ENCODE results near the gene SERPINI1. TPM values are rescaled to one million over a fixed set of nuclear protein-coding genes. Genes with fewer than 3 reads are reported as not detected.

The SERPINI1 gene
- total RNA-seq, 2 donors from 2014 or later, result 2.8 to 3.6 TPM

DNA sequence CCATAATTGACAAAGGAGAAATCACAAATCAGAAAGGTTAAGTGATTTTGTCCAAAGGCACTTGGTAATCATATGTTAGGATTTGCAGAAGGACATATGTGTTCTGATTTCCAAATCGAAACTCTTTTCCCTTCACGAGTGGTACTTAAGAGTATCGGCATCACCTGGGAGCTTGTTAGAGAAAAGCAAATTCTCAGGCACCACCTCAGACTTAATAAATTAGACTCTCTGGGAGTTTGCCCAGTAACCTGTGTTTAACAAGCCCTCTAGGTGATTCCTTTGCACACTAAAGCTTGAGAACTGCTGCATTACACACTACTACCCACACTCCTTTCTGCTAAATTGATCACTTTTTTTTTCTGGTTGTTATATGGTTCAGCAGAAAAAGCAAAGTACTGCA is 116.2 kb downstream of the SERPINI1 start:
- no peak overlapping the region for H3K27ac Mint-ChIP-seq
- no peaks in the 10 kb centered on the region for H3K36me3 Mint-ChIP-seq (ENCODE audit: low read depth)
- no peak for DNase-seq
- ATAC-seq, result no peak
- no peak overlapping the region for H3K4me3 Mint-ChIP-seq
- H3K9me3 ChIP-seq (ENCODE audit: control insufficient read depth, low read length, poor library complexity, severe bottlenecking), result no peaks in the 10 kb centered on the region
- H3K27me3 Mint-ChIP-seq, result peaks cover 11% of the 10 kb centered on the region
- H3K4me1 Mint-ChIP-seq, result no peaks in the 10 kb centered on the region

DNA sequence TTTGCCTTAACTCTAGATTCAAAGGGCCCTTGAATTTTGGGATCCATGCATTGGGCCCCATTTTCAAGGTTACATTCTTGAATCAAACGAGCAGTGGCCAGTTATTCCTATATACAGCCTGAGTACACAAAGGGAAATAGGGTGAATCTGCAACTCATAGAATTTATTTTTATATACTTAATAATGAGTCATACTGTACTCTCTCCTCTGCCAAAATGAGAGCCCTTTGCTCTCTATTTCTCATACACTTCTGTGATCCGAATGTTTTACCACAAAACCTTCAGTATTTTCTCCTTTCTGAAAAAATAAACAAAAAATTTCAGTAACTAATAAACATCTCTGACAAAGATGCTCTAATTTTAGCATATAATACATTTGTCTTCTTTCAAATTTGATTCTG is 116.7 kb downstream of the SERPINI1 start:
- ATAC-seq, result no peak
- Mint-ChIP-seq H3K36me3 (ENCODE audit: low read depth) (no peaks in the 10 kb centered on the region), H3K4me3 (no peak overlapping the region), H3K4me1 (no peaks in the 10 kb centered on the region), H3K27ac (no peak overlapping the region), H3K27me3 (peaks cover 11% of the 10 kb centered on the region)
- H3K9me3 ChIP-seq (ENCODE audit: control insufficient read depth, low read length, poor library complexity, severe bottlenecking), result no peaks in the 10 kb centered on the region
- no peak for DNase-seq

DNA sequence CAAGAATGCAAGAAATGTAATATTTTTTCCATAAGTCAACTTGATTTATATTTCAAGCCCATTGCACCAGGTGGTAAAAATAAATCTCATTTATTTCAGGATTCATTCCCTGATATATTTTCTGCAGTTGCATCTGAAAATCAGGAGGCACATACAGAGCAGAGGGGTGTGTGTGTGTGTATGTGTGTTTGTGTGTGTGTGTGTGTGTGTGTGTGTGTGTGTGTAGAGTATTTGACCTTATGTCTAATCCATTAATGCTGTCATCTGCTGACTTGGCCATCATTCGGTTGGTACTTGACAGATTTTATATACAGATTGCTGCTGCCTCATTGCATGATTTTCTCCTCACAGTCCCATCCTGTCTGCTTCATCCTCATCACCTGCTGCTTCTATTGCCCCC is 118.5 kb downstream of the SERPINI1 start:
- ATAC-seq (no peak), DNase-seq (no peak)
- no peaks in the 10 kb centered on the region for H3K4me1 Mint-ChIP-seq
- H3K4me3 Mint-ChIP-seq, result no peak overlapping the region
- H3K27ac Mint-ChIP-seq, result no peak overlapping the region
- no peaks in the 10 kb centered on the region for H3K36me3 Mint-ChIP-seq (ENCODE audit: low read depth)
- H3K9me3 ChIP-seq (ENCODE audit: control insufficient read depth, low read length, poor library complexity, severe bottlenecking), result no peaks in the 10 kb centered on the region
- peaks cover 11% of the 10 kb centered on the region for H3K27me3 Mint-ChIP-seq

DNA sequence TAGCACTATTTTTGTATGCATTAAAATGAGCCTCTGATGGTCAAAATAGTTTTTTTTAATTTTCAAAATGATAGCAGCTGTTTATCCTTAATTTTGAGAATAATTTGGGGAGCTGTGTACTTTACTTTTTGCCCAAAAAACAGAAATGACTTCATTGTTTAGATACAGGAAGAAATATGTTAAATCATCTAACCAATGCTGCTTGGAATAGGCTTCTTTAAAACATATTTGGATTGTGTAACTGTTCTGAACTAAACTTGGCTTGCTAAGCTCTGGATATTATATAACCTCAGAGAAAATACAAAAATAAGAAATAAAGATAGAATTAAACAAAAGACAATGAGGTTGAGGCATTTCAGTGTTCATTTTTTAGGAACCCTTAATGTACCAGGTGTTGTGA is 119.3 kb downstream of the SERPINI1 start:
- peaks cover 8% of the 10 kb centered on the region for H3K27me3 Mint-ChIP-seq
- DNase-seq, result no peak
- H3K9me3 ChIP-seq (ENCODE audit: control insufficient read depth, low read length, poor library complexity, severe bottlenecking), result no peaks in the 10 kb centered on the region
- no peaks in the 10 kb centered on the region for H3K36me3 Mint-ChIP-seq (ENCODE audit: low read depth)
- H3K4me3 Mint-ChIP-seq, result no peak overlapping the region
- no peak for ATAC-seq
- no peaks in the 10 kb centered on the region for H3K4me1 Mint-ChIP-seq
- no peak overlapping the region for H3K27ac Mint-ChIP-seq

DNA sequence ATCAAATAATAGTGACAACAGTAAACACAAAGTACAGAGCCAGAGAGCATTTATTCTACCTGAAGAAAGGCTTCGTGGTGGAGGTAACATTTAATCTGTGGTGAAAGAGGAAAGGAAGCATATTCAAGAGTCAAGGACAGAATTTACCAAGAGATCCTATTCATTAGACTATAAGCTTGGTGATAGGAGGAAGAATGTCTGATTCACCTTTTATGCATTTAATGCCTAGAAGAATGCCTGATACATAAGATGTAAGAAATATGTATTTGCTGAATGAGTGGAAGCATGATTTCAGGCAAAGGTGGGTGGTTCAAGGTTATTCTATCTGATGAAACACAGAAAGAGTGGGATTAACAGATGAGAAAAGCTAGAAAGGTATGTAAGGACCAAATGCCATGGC is 119.8 kb downstream of the SERPINI1 start:
- Mint-ChIP-seq H3K36me3 (ENCODE audit: low read depth) (no peaks in the 10 kb centered on the region), H3K4me3 (no peak overlapping the region), H3K27ac (no peak overlapping the region), H3K27me3 (peaks cover 4% of the 10 kb centered on the region), H3K4me1 (no peaks in the 10 kb centered on the region)
- no peak for ATAC-seq
- no peaks in the 10 kb centered on the region for H3K9me3 ChIP-seq (ENCODE audit: control insufficient read depth, low read length, poor library complexity, severe bottlenecking)
- no peak for DNase-seq

DNA sequence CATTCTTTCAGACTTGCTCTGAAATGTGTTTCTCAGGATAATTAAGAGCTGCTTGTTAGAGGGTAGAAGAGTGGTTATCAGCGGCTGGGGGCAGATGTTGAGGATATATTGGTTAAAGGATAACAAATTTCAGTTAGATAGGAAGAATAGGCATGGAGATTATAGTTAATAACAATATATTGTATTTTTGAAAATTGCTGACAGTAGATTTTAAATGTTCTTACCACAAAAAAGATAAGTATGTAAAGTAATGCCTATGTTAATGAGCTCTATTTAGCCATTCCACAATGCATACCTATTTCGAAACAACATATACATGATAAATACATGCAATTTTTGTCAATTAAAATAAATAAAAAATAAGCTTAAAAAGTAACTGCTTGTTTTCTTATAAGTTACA is 123.3 kb downstream of the SERPINI1 start:
- H3K4me1 Mint-ChIP-seq, result no peaks in the 10 kb centered on the region
- ATAC-seq (no peak), DNase-seq (no peak)
- H3K27me3 Mint-ChIP-seq, result peaks cover 10% of the 10 kb centered on the region
- H3K27ac Mint-ChIP-seq, result no peak overlapping the region
- H3K36me3 Mint-ChIP-seq (ENCODE audit: low read depth), result no peaks in the 10 kb centered on the region
- no peaks in the 10 kb centered on the region for H3K9me3 ChIP-seq (ENCODE audit: control insufficient read depth, low read length, poor library complexity, severe bottlenecking)
- no peak overlapping the region for H3K4me3 Mint-ChIP-seq

DNA sequence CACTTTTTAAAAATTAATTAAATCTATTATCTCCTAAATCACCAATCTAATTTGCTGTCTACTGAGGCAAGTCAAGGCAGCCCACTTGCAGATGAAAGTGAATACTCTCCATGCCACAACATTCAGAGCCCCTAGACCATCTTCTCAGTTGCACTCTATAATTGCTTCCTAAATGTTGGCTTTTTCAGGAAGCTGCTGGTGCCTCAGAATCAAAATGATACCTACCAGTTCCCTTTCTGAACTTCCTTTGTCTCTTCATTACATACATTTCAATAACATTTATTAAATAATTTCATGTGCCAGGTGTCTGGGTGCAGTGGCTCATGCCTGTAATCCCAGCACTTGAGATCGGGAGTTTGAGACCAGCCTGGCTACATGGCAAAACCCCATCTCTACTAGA is 124.1 kb downstream of the SERPINI1 start:
- no peak for ATAC-seq
- no peaks in the 10 kb centered on the region for H3K36me3 Mint-ChIP-seq (ENCODE audit: low read depth)
- H3K27me3 Mint-ChIP-seq, result peaks cover 10% of the 10 kb centered on the region
- no peak overlapping the region for H3K27ac Mint-ChIP-seq
- no peaks in the 10 kb centered on the region for H3K9me3 ChIP-seq (ENCODE audit: control insufficient read depth, low read length, poor library complexity, severe bottlenecking)
- no peak overlapping the region for H3K4me3 Mint-ChIP-seq
- no peaks in the 10 kb centered on the region for H3K4me1 Mint-ChIP-seq
- no peak for DNase-seq

DNA sequence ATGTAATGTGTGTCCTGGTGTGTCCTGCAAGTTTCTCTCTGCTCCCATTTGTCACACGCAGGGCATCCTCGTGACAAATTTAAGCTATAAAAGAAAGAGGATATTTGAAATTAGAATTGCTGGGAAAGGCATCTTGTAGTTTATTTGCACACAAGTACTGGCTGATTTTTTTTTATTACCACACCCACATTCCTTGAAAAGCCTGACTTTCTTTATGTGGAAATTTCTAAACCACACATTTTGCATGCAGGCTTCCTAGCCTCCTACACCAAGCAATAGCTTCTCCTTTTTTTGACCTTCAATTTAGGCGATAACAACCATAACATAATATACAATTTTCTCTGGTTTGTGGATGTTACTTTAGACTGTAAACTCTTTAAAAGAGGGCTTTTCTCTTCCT is 126.1 kb downstream of the SERPINI1 start:
- no peak for ATAC-seq
- Mint-ChIP-seq H3K27ac (no peak overlapping the region), H3K4me1 (no peaks in the 10 kb centered on the region), H3K4me3 (no peak overlapping the region), H3K36me3 (ENCODE audit: low read depth) (no peaks in the 10 kb centered on the region), H3K27me3 (peaks cover 5% of the 10 kb centered on the region)
- H3K9me3 ChIP-seq (ENCODE audit: control insufficient read depth, low read length, poor library complexity, severe bottlenecking), result no peaks in the 10 kb centered on the region
- DNase-seq, result no peak

DNA sequence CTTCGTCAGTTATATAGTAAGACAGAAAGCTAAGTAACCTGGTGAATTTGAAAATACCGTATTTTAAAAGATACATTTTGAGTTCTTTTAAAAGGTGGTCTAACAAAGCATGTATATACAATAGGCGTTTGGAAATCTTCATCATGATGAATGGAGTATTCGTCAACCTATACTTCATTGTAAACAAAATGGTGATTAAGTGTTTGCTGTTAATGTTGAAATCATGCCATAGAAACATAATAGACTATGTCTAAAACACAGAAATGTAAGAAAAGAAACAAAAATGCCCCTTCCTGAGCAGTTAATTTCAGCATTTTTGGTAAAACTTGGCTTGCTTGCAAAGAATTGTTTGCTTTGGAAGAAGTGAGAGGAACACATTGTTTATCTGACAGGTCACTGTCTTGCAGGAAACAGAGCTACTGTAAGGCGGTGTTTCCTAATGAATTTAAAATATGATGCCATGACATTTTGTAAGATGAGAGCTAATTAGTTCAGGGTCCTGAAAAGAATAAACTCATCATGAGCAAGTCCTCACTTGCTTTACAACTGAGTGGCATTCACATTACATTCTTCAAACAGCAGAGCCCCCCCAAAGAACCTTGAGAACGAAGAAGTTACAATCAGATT is 126.7 kb downstream of the SERPINI1 start:
- no peak overlapping the region for H3K4me3 Mint-ChIP-seq
- no peaks in the 10 kb centered on the region for H3K9me3 ChIP-seq (ENCODE audit: control insufficient read depth, low read length, poor library complexity, severe bottlenecking)
- H3K27me3 Mint-ChIP-seq, result peaks cover 5% of the 10 kb centered on the region
- no peaks in the 10 kb centered on the region for H3K4me1 Mint-ChIP-seq
- no peaks in the 10 kb centered on the region for H3K36me3 Mint-ChIP-seq (ENCODE audit: low read depth)
- no peak overlapping the region for H3K27ac Mint-ChIP-seq
- no peak for ATAC-seq
- no peak for DNase-seq

DNA sequence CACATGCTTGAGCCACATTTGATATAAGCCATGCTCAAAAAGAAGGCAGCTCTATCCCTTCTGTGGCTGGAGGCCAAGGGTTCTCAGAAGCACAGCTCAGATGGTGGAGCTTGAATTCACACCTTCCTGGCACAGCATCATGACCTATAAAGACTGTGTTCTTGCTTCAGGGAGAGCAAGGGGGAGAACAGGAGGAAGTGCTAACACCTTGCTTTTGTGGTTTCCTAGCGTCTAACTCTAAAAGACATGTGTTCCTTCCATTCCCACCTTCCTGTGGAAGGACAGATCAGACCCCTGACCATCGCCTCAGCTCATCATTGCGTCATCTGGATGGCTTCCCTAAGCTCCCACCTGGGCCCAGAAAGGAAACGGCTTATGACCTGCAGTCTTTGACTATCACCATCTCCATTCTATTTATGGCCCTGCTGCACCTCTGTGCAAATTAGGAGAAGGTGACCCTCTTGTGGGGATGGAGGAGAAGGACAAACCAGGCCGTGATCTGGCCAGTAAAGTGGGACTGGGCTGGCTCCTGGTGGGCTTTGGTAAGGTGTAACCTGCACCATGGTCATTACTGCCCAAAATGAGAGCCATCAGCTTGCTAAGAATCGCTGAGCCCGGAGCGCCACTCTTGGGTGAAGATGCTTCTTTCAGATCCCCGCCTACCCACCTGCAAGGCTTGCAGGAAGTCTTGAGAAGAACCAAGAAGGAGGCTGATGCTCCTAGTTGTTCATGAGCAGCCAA is 128.5 kb downstream of the SERPINI1 start:
- ATAC-seq (no peak), DNase-seq (no peak)
- Mint-ChIP-seq H3K4me1 (no peaks in the 10 kb centered on the region), H3K4me3 (no peak overlapping the region), H3K27ac (no peak overlapping the region), H3K36me3 (ENCODE audit: low read depth) (no peaks in the 10 kb centered on the region), H3K27me3 (peaks cover 13% of the 10 kb centered on the region)
- no peaks in the 10 kb centered on the region for H3K9me3 ChIP-seq (ENCODE audit: control insufficient read depth, low read length, poor library complexity, severe bottlenecking)

DNA sequence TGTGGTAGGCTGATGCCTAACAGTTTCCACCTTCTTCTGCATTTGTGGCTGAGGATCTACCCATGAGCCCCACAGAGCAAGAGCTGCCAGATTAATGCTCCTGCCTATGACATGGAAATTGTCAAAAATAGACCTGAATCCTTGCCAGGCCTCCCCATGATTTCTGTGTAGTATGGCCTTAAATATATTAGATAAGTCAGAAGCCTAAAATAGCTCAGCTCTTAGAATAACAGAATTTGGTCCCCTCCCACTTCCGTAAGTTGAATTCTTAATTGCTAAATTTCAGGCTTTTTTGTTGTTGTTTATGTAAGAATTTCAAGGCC is 129.0 kb downstream of the SERPINI1 start:
- Mint-ChIP-seq H3K36me3 (ENCODE audit: low read depth) (no peaks in the 10 kb centered on the region), H3K27ac (no peak overlapping the region), H3K4me1 (no peaks in the 10 kb centered on the region), H3K4me3 (no peak overlapping the region), H3K27me3 (peaks cover 13% of the 10 kb centered on the region)
- DNase-seq (no peak), ATAC-seq (no peak)
- H3K9me3 ChIP-seq (ENCODE audit: control insufficient read depth, low read length, poor library complexity, severe bottlenecking), result no peaks in the 10 kb centered on the region

DNA sequence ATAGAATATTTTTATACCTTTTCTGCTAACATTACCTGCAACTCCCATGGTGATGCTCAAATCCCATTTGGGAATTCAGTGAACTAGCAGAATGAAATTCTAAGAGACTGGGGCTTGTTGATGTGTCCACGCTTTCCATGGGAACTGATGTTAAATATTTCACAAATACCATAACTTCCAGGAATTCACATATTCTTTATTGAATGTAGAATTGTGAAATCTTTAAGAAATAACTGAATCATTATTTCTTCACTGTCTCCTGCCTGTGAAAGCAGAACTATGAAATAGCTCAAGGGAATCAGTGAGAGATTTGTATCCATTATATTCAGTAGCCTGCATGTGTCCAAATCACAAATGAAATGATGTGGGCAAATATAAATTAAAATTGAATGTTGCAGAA is 130.8 kb downstream of the SERPINI1 start:
- no peak for ATAC-seq
- Mint-ChIP-seq H3K36me3 (ENCODE audit: low read depth) (no peaks in the 10 kb centered on the region), H3K27me3 (peaks cover 13% of the 10 kb centered on the region), H3K4me3 (no peak overlapping the region), H3K27ac (no peak overlapping the region), H3K4me1 (no peaks in the 10 kb centered on the region)
- H3K9me3 ChIP-seq (ENCODE audit: control insufficient read depth, low read length, poor library complexity, severe bottlenecking), result no peaks in the 10 kb centered on the region
- no peak for DNase-seq

DNA sequence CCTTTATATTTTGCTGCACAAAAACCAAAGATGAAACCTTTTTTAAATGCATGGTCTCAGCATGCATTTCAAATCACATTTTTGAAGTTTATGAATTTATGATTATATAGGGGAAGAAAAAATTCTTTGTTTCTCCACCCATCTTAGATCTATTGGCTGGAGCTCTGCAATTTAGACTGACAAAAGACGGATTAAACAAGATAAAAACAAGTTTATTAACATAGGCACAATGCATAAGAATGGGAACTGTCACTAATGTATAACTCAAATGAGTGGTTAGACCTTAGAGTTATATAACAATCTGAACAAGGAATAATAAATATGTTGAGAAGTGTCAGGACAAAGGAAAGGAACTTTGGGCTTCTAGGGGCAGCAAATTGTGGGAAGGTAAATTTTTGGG is 132.5 kb downstream of the SERPINI1 start:
- ATAC-seq, result no peak
- H3K27me3 Mint-ChIP-seq, result peaks cover 8% of the 10 kb centered on the region
- no peaks in the 10 kb centered on the region for H3K36me3 Mint-ChIP-seq (ENCODE audit: low read depth)

DNA sequence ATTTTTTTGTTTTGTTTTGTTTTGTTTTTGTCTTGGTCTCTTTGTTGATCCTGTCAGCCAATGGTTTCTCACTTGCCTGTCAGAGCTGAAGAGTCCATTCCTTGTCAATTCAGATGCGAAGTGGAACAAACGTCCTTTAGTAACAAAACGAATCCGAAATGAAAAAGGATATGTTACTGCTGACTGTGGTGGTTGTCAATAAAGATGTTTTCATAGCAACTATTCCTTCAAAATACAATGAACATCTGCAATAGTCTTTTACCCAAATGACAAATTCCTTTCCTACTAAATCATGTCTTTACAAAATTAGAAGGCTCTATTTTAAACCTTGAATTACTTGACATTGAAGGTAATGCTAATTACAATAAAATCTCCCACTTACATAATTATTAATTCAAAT is 134.7 kb downstream of the SERPINI1 start:
- no peaks in the 10 kb centered on the region for H3K9me3 ChIP-seq (ENCODE audit: control insufficient read depth, low read length, poor library complexity, severe bottlenecking)
- no peak overlapping the region for H3K27ac Mint-ChIP-seq
- H3K36me3 Mint-ChIP-seq (ENCODE audit: low read depth), result no peaks in the 10 kb centered on the region
- H3K27me3 Mint-ChIP-seq, result peaks cover 8% of the 10 kb centered on the region
- no peaks in the 10 kb centered on the region for H3K4me1 Mint-ChIP-seq
- ATAC-seq, result no peak
- no peak overlapping the region for H3K4me3 Mint-ChIP-seq
- DNase-seq, result no peak

More for the DNA sequence above, 132.5 kb downstream of the SERPINI1 start:
- Mint-ChIP-seq H3K27ac (no peak overlapping the region), H3K4me3 (no peak overlapping the region), H3K4me1 (no peaks in the 10 kb centered on the region)
- no peaks in the 10 kb centered on the region for H3K9me3 ChIP-seq (ENCODE audit: control insufficient read depth, low read length, poor library complexity, severe bottlenecking)
- DNase-seq, result no peak
